Stimulated activated naive CD8-positive, alpha-beta T cell treated with anti-CD3 and anti-CD28 coated beads, Interleukin-15, amount 100 ng/mL, for 72 hours (primary cell): ENCODE results near the gene SDHB.
A peak's percentile ranks its signal among the peaks of the same experiment; 100 is the strongest.

Experiments
- ATAC-seq: fragments of 150-1000 bp; cut with Tn5 transposase; 2 replicates; pipeline ENCODE4 v1.10.0; 2021; ENCODE audit warnings: mild to moderate bottlenecking, moderate library complexity
- DNase-seq, 2 donors: peaks; one replicate each; pipeline ENCODE4 v3.0.0; 2021 to 2022
- H3K27ac Mint-ChIP-seq, 2 donors: one replicate each; pipeline ENCODE4 v1.8.0; 2022; ENCODE audit warnings: mild to moderate bottlenecking in 2 of 2, mixed read lengths in 2 of 2, moderate library complexity in 2 of 2
- H3K27me3 Mint-ChIP-seq: one replicate; pipeline ENCODE4 v1.8.0; 2022; ENCODE audit warnings: mixed read lengths
- H3K4me1 Mint-ChIP-seq: one replicate; pipeline ENCODE4 v1.8.0; 2022; ENCODE audit warnings: mild to moderate bottlenecking, mixed read lengths
- H3K4me3 Mint-ChIP-seq, 2 donors: one replicate each; pipeline ENCODE4 v1.8.0; 2022; ENCODE audit warnings: mild to moderate bottlenecking in 2 of 2, mixed read lengths in 2 of 2, moderate library complexity in 1 of 2
- H3K9me3 Mint-ChIP-seq, 2 donors: one replicate each; pipeline ENCODE4 v1.8.0; 2022; ENCODE audit warnings: mixed read lengths in 2 of 2

The SDHB gene

GRCh38 chr1:17033481-17033880 is 20.4 kb downstream of the SDHB start:
- Mint-ChIP-seq H3K27ac (no peak overlapping the region), H3K4me1 (no peaks in the 10 kb centered on the region), H3K9me3 (no peaks in the 10 kb centered on the region), H3K27me3 (no peaks in the 10 kb centered on the region), H3K4me3 (no peak overlapping the region)
- no peak for ATAC-seq
- no peak for DNase-seq

- Mint-ChIP-seq H3K27me3 (no peaks in the 10 kb centered on the region), H3K9me3 (no peaks in the 10 kb centered on the region), H3K4me1 (no peaks in the 10 kb centered on the region), H3K4me3 (no peak overlapping the region), H3K27ac (no peak overlapping the region)
- ATAC-seq, result no peak
- no peak for DNase-seq
These were observed 21.1 kb downstream of the SDHB start for GRCh38 chr1:17032741-17033140.

GRCh38 chr1:17031436-17031835 is 22.4 kb downstream of the SDHB start:
- no peak for DNase-seq
- H3K27me3 Mint-ChIP-seq, result no peaks in the 10 kb centered on the region
- H3K4me1 Mint-ChIP-seq, result no peaks in the 10 kb centered on the region
- ATAC-seq, result no peak
- no peak overlapping the region for H3K4me3 Mint-ChIP-seq
- no peaks in the 10 kb centered on the region for H3K9me3 Mint-ChIP-seq
- no peak overlapping the region for H3K27ac Mint-ChIP-seq

- no peaks in the 10 kb centered on the region for H3K4me1 Mint-ChIP-seq
- no peak overlapping the region for H3K4me3 Mint-ChIP-seq
- ATAC-seq, result no peak
- no peaks in the 10 kb centered on the region for H3K9me3 Mint-ChIP-seq
- no peaks in the 10 kb centered on the region for H3K27me3 Mint-ChIP-seq
- no peak for DNase-seq
- H3K27ac Mint-ChIP-seq, result no peak overlapping the region
These were observed 23.6 kb downstream of the SDHB start for GRCh38 chr1:17030206-17030605.

- H3K4me3 Mint-ChIP-seq, result no peak overlapping the region
- H3K4me1 Mint-ChIP-seq, result no peaks in the 10 kb centered on the region
- H3K9me3 Mint-ChIP-seq, result no peaks in the 10 kb centered on the region
- peak overlapping the region in 1 of 2 donors; percentile 89 for H3K27ac Mint-ChIP-seq
- ATAC-seq (no peak), DNase-seq (no peak)
- no peaks in the 10 kb centered on the region for H3K27me3 Mint-ChIP-seq
These were observed 25.1 kb downstream of the SDHB start for GRCh38 chr1:17028662-17029188.

- ATAC-seq (no peak), DNase-seq (no peak)
- Mint-ChIP-seq H3K27me3 (no peaks in the 10 kb centered on the region), H3K27ac (peak overlapping the region in 1 of 2 donors; percentile 19), H3K4me1 (no peaks in the 10 kb centered on the region), H3K4me3 (no peak overlapping the region), H3K9me3 (no peaks in the 10 kb centered on the region)
These were observed 25.9 kb downstream of the SDHB start for GRCh38 chr1:17027900-17028299.

GRCh38 chr1:17027403-17027802 is 26.4 kb downstream of the SDHB start:
- no peaks in the 10 kb centered on the region for H3K9me3 Mint-ChIP-seq
- no peak for ATAC-seq
- H3K4me3 Mint-ChIP-seq, result no peak overlapping the region
- no peak overlapping the region for H3K27ac Mint-ChIP-seq
- H3K27me3 Mint-ChIP-seq, result no peaks in the 10 kb centered on the region
- no peak for DNase-seq
- H3K4me1 Mint-ChIP-seq, result no peaks in the 10 kb centered on the region

GRCh38 chr1:17024721-17025120 is 29.1 kb downstream of the SDHB start:
- Mint-ChIP-seq H3K4me3 (no peak overlapping the region), H3K27me3 (no peaks in the 10 kb centered on the region), H3K9me3 (no peaks in the 10 kb centered on the region), H3K27ac (peak overlapping the region in 1 of 2 donors; percentile 65), H3K4me1 (peaks cover under 1% of the 10 kb centered on the region)
- DNase-seq (no peak), ATAC-seq (no peak)

GRCh38 chr1:17023573-17023972 is 30.3 kb downstream of the SDHB start:
- no peak for ATAC-seq
- no peaks in the 10 kb centered on the region for H3K9me3 Mint-ChIP-seq
- H3K4me1 Mint-ChIP-seq, result peaks cover 11% of the 10 kb centered on the region
- H3K27me3 Mint-ChIP-seq, result no peaks in the 10 kb centered on the region
- no peak for DNase-seq
- H3K27ac Mint-ChIP-seq, result peak overlapping the region in 1 of 2 donors; percentile 79
- no peak overlapping the region for H3K4me3 Mint-ChIP-seq

GRCh38 chr1:17023102-17023501 is 30.7 kb downstream of the SDHB start:
- Mint-ChIP-seq H3K4me1 (peaks cover 11% of the 10 kb centered on the region), H3K27me3 (no peaks in the 10 kb centered on the region), H3K27ac (peak overlapping the region in 1 of 2 donors; percentile 44), H3K9me3 (no peaks in the 10 kb centered on the region), H3K4me3 (no peak overlapping the region)
- ATAC-seq (no peak), DNase-seq (no peak)

GRCh38 chr1:17021896-17022295 is 31.9 kb downstream of the SDHB start:
- H3K4me3 Mint-ChIP-seq, result no peak overlapping the region
- H3K4me1 Mint-ChIP-seq, result peaks cover 11% of the 10 kb centered on the region
- H3K27ac Mint-ChIP-seq, result no peak overlapping the region
- H3K9me3 Mint-ChIP-seq, result no peaks in the 10 kb centered on the region
- H3K27me3 Mint-ChIP-seq, result no peaks in the 10 kb centered on the region
- DNase-seq (no peak), ATAC-seq (no peak)

GRCh38 chr1:17020502-17020901 is 33.3 kb downstream of the SDHB start:
- Mint-ChIP-seq H3K27me3 (no peaks in the 10 kb centered on the region), H3K4me1 (peaks cover 11% of the 10 kb centered on the region), H3K4me3 (no peak overlapping the region), H3K27ac (peak overlapping the region in 1 of 2 donors; percentile 74), H3K9me3 (no peaks in the 10 kb centered on the region)
- DNase-seq (no peak), ATAC-seq (no peak)

- ATAC-seq (no peak), DNase-seq (no peak)
- H3K9me3 Mint-ChIP-seq, result no peaks in the 10 kb centered on the region
- no peak overlapping the region for H3K4me3 Mint-ChIP-seq
- H3K27ac Mint-ChIP-seq, result peak overlapping the region; percentile 38 to 79
- H3K4me1 Mint-ChIP-seq, result peaks cover 11% of the 10 kb centered on the region
- H3K27me3 Mint-ChIP-seq, result no peaks in the 10 kb centered on the region
These were observed 35.0 kb downstream of the SDHB start for GRCh38 chr1:17018849-17019248.

GRCh38 chr1:17017435-17017834 is 36.4 kb downstream of the SDHB start:
- no peak overlapping the region for H3K4me3 Mint-ChIP-seq
- DNase-seq (no peak), ATAC-seq (no peak)
- peaks cover 16% of the 10 kb centered on the region for H3K4me1 Mint-ChIP-seq
- H3K27me3 Mint-ChIP-seq, result no peaks in the 10 kb centered on the region
- no peaks in the 10 kb centered on the region for H3K9me3 Mint-ChIP-seq
- no peak overlapping the region for H3K27ac Mint-ChIP-seq

GRCh38 chr1:17016317-17016661 is 37.5 kb downstream of the SDHB start:
- no peak for DNase-seq
- Mint-ChIP-seq H3K4me3 (no peak overlapping the region), H3K27ac (no peak overlapping the region), H3K4me1 (peaks cover 23% of the 10 kb centered on the region), H3K27me3 (no peaks in the 10 kb centered on the region), H3K9me3 (no peaks in the 10 kb centered on the region)
- ATAC-seq, result no peak

- DNase-seq (no peak), ATAC-seq (no peak)
- H3K4me3 Mint-ChIP-seq, result no peak overlapping the region
- no peak overlapping the region for H3K27ac Mint-ChIP-seq
- peaks cover 34% of the 10 kb centered on the region for H3K4me1 Mint-ChIP-seq
- H3K9me3 Mint-ChIP-seq, result no peaks in the 10 kb centered on the region
- no peaks in the 10 kb centered on the region for H3K27me3 Mint-ChIP-seq
These were observed 38.9 kb downstream of the SDHB start for GRCh38 chr1:17014671-17015567.
